Neural crest cell (in vitro differentiated cells): ENCODE results near the gene UBE2H. TPM values are rescaled to one million over a fixed set of nuclear protein-coding genes. Genes with fewer than 3 reads are reported as not detected.
A peak's percentile ranks its signal among the peaks of the same experiment; 100 is the strongest.

Source experiments
- DNase-seq: peaks from one replicate; pipeline ENCODE4 v3.0.0; 2021; ENCODE audit warnings: low read depth, mixed read lengths, low spot score
- H3K27ac Mint-ChIP-seq: one replicate; pipeline ENCODE4 v1.8.0; 2021; ENCODE audit warnings: mild to moderate bottlenecking, mixed read lengths; ENCODE audit not compliant: unreplicated experiment
- H3K27me3 Mint-ChIP-seq: 2 replicates; pipeline ENCODE4 v1.8.0; 2021; ENCODE audit warnings: low read depth, mild to moderate bottlenecking, mixed read lengths
- H3K36me3 Mint-ChIP-seq: 2 replicates; pipeline ENCODE4 v1.8.0; 2021; ENCODE audit warnings: low read depth, mild to moderate bottlenecking, mixed read lengths
- H3K4me1 Mint-ChIP-seq: 2 replicates; pipeline ENCODE4 v1.8.0; 2021; ENCODE audit warnings: mixed read lengths
- H3K4me3 Mint-ChIP-seq: one replicate; pipeline ENCODE4 v1.8.0; 2021; ENCODE audit warnings: mild to moderate bottlenecking, mixed read lengths
- H3K9me3 Mint-ChIP-seq: 2 replicates; pipeline ENCODE4 v1.8.0; 2021; ENCODE audit warnings: mixed read lengths
- total RNA-seq: library from RNA; stranded (reverse); gene quantifications from 2 replicates; pipeline ENCODE4 v1.2.1, GENCODE V29; 2021
- TF ChIP-seq, protein P1 (sequence below): fragments of 200-600 bp; sonication (generic); conservative IDR thresholded peaks from 2 replicates; pipeline ENCODE4 v1.5.0; 2021; ENCODE audit warnings: antibody characterized with exemption, mild to moderate bottlenecking

UBE2H gene
- total RNA-seq, 1 donor from 2014 or later, result 43.4 TPM

DNA sequence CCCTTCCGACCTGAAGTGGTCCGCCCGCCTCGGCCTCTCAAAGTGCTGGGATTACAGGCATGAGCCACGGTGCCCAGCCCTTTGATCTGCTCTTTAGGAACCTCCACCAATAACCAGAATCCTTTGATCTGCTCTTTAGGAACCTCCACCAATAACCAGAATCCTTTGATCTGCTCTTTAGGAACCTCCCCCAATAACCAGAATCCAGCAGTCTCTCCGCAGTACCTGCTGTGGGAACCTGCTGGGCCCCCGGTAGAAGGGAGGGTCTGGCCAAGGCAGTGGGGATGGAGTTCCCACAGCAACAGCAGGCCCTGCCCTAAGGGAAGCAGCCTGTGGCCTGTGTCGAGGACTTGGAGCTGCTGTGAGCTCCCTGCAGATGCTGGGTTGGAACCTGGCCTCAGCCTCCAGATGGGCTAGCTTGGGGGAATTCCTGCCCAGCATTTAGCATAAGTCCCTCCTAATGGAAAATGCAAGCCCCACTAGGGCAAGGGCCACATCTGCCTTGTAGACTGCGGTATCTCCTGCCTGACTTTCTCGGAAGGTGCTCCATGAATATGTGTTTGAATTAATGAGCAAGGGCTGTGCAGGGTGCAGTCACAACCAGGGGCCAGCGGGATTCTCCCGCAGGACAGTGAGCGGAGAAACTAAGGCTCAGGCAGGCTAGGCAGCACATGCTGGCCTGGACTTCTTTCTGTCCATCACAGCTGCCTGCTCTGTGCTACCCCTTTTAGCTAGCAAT is 165.8 kb downstream of the UBE2H start:
- Mint-ChIP-seq H3K27ac (no peak overlapping the region), H3K9me3 (no peaks in the 10 kb centered on the region), H3K4me3 (no peak overlapping the region), H3K36me3 (no peaks in the 10 kb centered on the region), H3K4me1 (peaks cover 23% of the 10 kb centered on the region), H3K27me3 (peaks cover 81% of the 10 kb centered on the region)
- TF ChIP-seq, protein P1, sequence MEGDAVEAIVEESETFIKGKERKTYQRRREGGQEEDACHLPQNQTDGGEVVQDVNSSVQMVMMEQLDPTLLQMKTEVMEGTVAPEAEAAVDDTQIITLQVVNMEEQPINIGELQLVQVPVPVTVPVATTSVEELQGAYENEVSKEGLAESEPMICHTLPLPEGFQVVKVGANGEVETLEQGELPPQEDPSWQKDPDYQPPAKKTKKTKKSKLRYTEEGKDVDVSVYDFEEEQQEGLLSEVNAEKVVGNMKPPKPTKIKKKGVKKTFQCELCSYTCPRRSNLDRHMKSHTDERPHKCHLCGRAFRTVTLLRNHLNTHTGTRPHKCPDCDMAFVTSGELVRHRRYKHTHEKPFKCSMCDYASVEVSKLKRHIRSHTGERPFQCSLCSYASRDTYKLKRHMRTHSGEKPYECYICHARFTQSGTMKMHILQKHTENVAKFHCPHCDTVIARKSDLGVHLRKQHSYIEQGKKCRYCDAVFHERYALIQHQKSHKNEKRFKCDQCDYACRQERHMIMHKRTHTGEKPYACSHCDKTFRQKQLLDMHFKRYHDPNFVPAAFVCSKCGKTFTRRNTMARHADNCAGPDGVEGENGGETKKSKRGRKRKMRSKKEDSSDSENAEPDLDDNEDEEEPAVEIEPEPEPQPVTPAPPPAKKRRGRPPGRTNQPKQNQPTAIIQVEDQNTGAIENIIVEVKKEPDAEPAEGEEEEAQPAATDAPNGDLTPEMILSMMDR, result no peak
- no peak for DNase-seq

DNA sequence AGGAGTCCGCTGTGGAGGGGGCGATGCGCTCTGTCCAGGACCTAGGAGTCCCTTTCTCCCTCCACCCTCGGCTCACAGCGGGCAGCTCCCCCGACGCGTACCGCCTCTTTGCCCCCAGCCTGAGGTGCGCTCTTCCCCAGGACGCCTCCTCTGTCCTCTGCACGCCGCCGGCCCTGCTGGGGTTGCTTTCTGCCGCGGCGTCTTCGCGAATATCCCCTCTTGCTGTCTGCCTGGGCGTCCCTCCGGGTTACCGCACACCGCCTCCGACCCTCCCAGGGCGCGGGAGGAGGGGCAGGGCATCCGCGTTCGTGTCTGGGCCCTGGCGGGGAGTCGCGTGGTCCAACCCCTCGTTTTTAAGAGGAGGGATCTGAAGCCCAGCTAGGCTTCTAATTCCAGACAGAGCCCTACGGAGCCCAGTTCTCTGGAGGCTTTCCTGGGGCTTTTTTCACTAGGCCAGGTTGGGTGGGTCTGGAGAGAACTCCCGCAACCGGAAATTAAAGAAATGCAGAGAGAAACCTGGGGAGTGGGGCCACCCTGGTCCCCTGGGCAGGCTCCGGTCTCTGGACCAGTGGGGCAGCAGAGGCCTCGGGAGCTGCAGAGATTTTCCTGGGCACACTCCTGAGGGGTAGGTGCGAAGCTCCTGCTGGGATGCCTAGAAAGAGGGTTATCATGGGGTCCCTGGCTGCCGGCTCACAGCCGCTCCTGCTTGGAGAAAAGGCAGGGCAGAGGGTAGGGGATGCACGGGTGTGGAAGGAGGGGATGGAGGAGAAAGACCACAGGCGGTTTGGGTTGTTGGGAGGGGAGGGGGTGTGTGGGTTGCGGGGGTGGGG is 166.9 kb downstream of the UBE2H start:
- no peak overlapping the region for H3K4me3 Mint-ChIP-seq
- H3K9me3 Mint-ChIP-seq, result no peaks in the 10 kb centered on the region
- peaks cover 29% of the 10 kb centered on the region for H3K4me1 Mint-ChIP-seq
- no peak for DNase-seq
- TF ChIP-seq, protein P1, result no peak
- peaks cover 92% of the 10 kb centered on the region for H3K27me3 Mint-ChIP-seq
- no peaks in the 10 kb centered on the region for H3K36me3 Mint-ChIP-seq
- no peak overlapping the region for H3K27ac Mint-ChIP-seq

DNA sequence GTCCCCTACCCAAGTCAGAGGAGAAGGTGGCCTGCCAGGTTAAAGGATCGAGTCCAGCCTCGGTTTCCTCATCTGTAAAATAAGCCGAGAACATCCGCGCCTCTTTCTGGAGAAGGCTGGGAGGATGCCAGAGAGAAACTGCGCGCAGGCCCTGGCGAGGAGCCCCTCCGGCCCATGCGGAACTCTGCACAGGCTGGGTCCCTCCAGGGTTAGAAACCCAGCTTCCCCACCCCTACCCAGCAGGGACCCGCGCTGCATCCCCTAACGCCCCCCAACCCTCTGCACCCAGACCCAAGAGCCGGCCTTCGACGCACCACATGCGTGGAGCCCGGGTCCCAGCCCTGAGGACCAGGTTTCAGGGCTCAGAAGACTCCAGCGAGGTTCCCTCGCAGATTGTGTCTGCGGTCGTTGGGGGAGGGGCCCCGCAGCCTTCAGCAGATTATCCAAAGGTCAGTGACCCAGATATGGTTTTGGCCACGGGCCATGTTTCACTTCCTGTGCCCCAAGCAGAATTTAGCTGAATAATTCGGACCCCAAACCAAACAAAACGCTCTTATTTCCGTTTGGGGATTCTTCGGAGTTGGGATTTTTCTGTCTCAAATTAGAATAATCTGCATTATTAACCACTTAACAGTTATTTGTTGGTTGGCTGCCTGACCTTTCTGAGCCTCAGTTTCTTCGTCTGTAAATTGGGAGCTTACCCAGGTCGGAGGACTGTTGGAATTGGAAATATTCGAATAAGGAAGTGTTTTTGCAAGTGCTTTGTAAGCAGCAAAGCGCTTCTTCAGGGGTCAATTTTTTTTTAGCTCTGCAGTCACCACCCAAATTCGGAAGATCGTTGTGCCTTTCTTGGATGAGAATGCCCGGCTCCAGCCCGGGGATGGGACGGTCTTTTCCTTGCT is 167.7 kb downstream of the UBE2H start:
- Mint-ChIP-seq H3K36me3 (no peaks in the 10 kb centered on the region), H3K27me3 (peaks cover 95% of the 10 kb centered on the region), H3K9me3 (no peaks in the 10 kb centered on the region), H3K4me3 (peak overlapping the region; percentile 17), H3K4me1 (peaks cover 29% of the 10 kb centered on the region), H3K27ac (no peak overlapping the region)
- TF ChIP-seq, protein P1, result no peak
- no peak for DNase-seq

DNA sequence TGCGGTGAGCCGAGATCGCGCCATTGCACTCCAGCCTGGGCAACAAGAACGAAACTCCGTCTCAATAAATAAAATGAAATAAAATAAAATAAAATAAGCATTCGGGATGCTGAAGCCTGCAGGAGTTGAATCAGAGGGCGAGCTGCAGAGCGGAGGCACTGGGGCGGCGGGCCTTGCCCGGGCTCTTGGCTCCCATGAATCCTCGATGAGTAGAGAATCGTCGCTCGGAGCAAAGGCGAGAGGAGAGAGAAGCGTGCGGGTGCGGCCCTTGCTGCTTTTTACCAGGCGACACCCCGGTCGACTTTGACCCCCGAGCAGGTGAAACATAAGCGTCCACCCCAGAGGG is 168.3 kb downstream of the UBE2H start:
- TF ChIP-seq, protein P1, result no peak
- DNase-seq, result no peak
- Mint-ChIP-seq H3K9me3 (no peaks in the 10 kb centered on the region), H3K36me3 (no peaks in the 10 kb centered on the region), H3K4me3 (no peak overlapping the region), H3K4me1 (peaks cover 29% of the 10 kb centered on the region), H3K27me3 (peaks cover 88% of the 10 kb centered on the region), H3K27ac (no peak overlapping the region)

DNA sequence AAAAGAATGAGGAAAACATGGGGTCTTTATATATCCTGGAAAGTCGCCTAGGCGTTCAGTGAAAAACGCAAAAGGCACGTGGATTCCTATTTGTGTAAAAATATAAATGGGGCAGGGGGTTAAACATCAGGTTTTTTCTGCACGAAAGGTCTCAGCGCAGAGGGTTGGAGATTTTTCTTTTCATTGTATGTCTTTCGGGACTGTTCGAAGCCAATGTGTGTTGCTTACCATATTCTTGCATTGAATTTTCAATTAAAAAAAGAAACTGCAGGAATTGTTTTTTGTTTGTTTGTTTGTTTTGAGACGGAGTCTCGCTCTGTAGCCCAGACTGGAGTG is 169.2 kb downstream of the UBE2H start:
- no peak for DNase-seq
- H3K36me3 Mint-ChIP-seq, result no peaks in the 10 kb centered on the region
- peaks cover 29% of the 10 kb centered on the region for H3K4me1 Mint-ChIP-seq
- no peaks in the 10 kb centered on the region for H3K9me3 Mint-ChIP-seq
- TF ChIP-seq, protein P1, result no peak
- H3K27me3 Mint-ChIP-seq, result peaks cover 86% of the 10 kb centered on the region
- no peak overlapping the region for H3K27ac Mint-ChIP-seq
- H3K4me3 Mint-ChIP-seq, result peak overlapping the region; percentile 52
